GM23338 (cell line): Measurements from ENCODE around the gene MARK3. TPM values are rescaled to one million over a fixed set of nuclear protein-coding genes. Genes with fewer than 3 reads are reported as not detected.

Experiments
- ATAC-seq: fragments of 200-7000 bp; cut with Tn5 transposase; 3 replicates; pipeline ENCODE4 v1.9.1; 2020
- DNase-seq: peaks from one replicate; pipeline ENCODE4 v3.0.0-alpha.2; 2015; ENCODE audit warnings: low spot score
- H2AFZ ChIP-seq: fragments of 200-600 bp; sonication (generic); 2 replicates; pipeline ENCODE4 v1.8.0; 2016; ENCODE audit warnings: antibody characterized with exemption, mild to moderate bottlenecking, moderate library complexity
- H3F3A ChIP-seq: fragments of 200-600 bp; sonication (generic); replicated peaks from 2 replicates; pipeline ENCODE4 v1.8.0; 2017; ENCODE audit warnings: antibody characterized with exemption, mixed run types, low read depth
- H3K27ac ChIP-seq: fragments of 200-600 bp; sonication (generic); 2 replicates; pipeline ENCODE4 v1.6.1; 2016; ENCODE audit warnings: low read depth
- H3K27me3 ChIP-seq: fragments of 200-600 bp; sonication (generic); 2 replicates; pipeline ENCODE4 v1.8.0; 2016; ENCODE audit warnings: mild to moderate bottlenecking, mixed run types, moderate library complexity; ENCODE audit not compliant: insufficient read depth
- H3K36me3 ChIP-seq: fragments of 200-600 bp; sonication (generic); 2 replicates; pipeline ENCODE4 v1.8.0; 2016; ENCODE audit warnings: mild to moderate bottlenecking; ENCODE audit not compliant: insufficient read depth
- H3K4me1 ChIP-seq: fragments of 200-600 bp; sonication (generic); 2 replicates; pipeline ENCODE4 v1.8.0; 2016; ENCODE audit warnings: mild to moderate bottlenecking, moderate library complexity; ENCODE audit not compliant: insufficient read depth
- H3K4me2 ChIP-seq: fragments of 200-600 bp; sonication (generic); 2 replicates; pipeline ENCODE4 v1.7.1; 2017; ENCODE audit warnings: mixed run types
- H3K4me3 ChIP-seq: fragments of 200-600 bp; sonication (generic); 2 replicates; pipeline ENCODE4 v1.6.1; 2016; ENCODE audit warnings: mixed run types
- H3K79me2 ChIP-seq: fragments of 200-600 bp; sonication (generic); replicated peaks from 2 replicates; pipeline ENCODE4 v1.8.0; 2017; ENCODE audit warnings: mild to moderate bottlenecking; ENCODE audit not compliant: insufficient read depth
- H3K9me2 ChIP-seq: fragments of 200-600 bp; sonication (generic); 2 replicates; pipeline ENCODE4 v1.8.0; 2017; ENCODE audit not compliant: insufficient read depth
- H4K20me1 ChIP-seq: fragments of 200-600 bp; sonication (generic); replicated peaks from 2 replicates; pipeline ENCODE4 v1.8.0; 2017; ENCODE audit warnings: mild to moderate bottlenecking; ENCODE audit not compliant: insufficient read depth
- H3K27ac Mint-ChIP-seq: 2 replicates; pipeline ENCODE4 v1.8.0; 2020; ENCODE audit warnings: inconsistent platforms, mild to moderate bottlenecking, moderate library complexity, mixed read lengths
- H3K27me3 Mint-ChIP-seq: 3 replicates; pipeline ENCODE4 v1.8.0; 2022; ENCODE audit warnings: low read depth, mild to moderate bottlenecking, moderate library complexity, mixed read lengths, inconsistent platforms; ENCODE audit not compliant: insufficient read depth, poor library complexity
- H3K36me3 Mint-ChIP-seq: 3 replicates; pipeline ENCODE4 v1.8.0; 2021; ENCODE audit warnings: low read depth, mild to moderate bottlenecking, inconsistent platforms, moderate library complexity, mixed read lengths
- H3K4me1 Mint-ChIP-seq: 3 replicates; pipeline ENCODE4 v1.8.0; 2020; ENCODE audit warnings: mild to moderate bottlenecking, inconsistent platforms, mixed read lengths
- H3K4me3 Mint-ChIP-seq: 3 replicates; pipeline ENCODE4 v1.8.0; 2021; ENCODE audit warnings: moderate library complexity, mild to moderate bottlenecking, inconsistent platforms, mixed read lengths
- H3K9me3 Mint-ChIP-seq: 3 replicates; pipeline ENCODE4 v1.8.0; 2020; ENCODE audit warnings: moderate library complexity, mild to moderate bottlenecking, inconsistent platforms, mixed read lengths
- CREB1 ChIP-seq: fragments of 250-450 bp; sonication (Bioruptor Pico); IDR thresholded peaks from 2 replicates; pipeline ENCODE4 v1.5.0; 2020; ENCODE audit warnings: low read depth, mild to moderate bottlenecking, moderate library complexity
- CTCF ChIP-seq, 2 experiments: fragments of 200-600 bp in 1 of 2; sonication (generic) in 1 of 2; conservative IDR thresholded peaks; 2 replicates each; pipeline versions ENCODE4 v1.5.1 to v1.6.1; 2016 to 2017; ENCODE audit warnings: antibody characterized with exemption in 2 of 2, low read depth in 2 of 2, mild to moderate bottlenecking in 2 of 2, moderate library complexity in 1 of 2
- ETS1 ChIP-seq: IDR thresholded peaks from 2 replicates; pipeline ENCODE4 v1.6.1; 2016; ENCODE audit warnings: antibody characterized with exemption
- EZH2 ChIP-seq: fragments of 200-600 bp; sonication (generic); IDR thresholded peaks from one replicate; pipeline ENCODE4 v1.8.0; 2017; ENCODE audit warnings: antibody characterized with exemption, mild to moderate bottlenecking, low read depth; ENCODE audit not compliant: unreplicated experiment
- EZH2phosphoT487 ChIP-seq: fragments of 200-600 bp; sonication (generic); IDR thresholded peaks from one replicate; pipeline ENCODE4 v1.8.1; 2018; ENCODE audit warnings: antibody characterized with exemption; ENCODE audit not compliant: unreplicated experiment
- JUNB ChIP-seq: IDR thresholded peaks from one replicate; pipeline ENCODE4 v1.6.1; 2016; ENCODE audit warnings: antibody characterized with exemption; ENCODE audit not compliant: unreplicated experiment
- NANOG ChIP-seq: IDR thresholded peaks from 2 replicates; pipeline ENCODE4 v1.6.1; 2016; ENCODE audit warnings: antibody characterized with exemption, borderline replicate concordance
- POLR2AphosphoS5 ChIP-seq: IDR thresholded peaks from 2 replicates; pipeline ENCODE4 v1.6.1; 2016; ENCODE audit warnings: antibody characterized with exemption, low read depth
- REST ChIP-seq: IDR thresholded peaks from one replicate; pipeline ENCODE4 v1.6.1; 2018; ENCODE audit warnings: antibody characterized with exemption; ENCODE audit not compliant: unreplicated experiment
- STAT1 ChIP-seq: IDR thresholded peaks from one replicate; pipeline ENCODE4 v1.6.1; 2016; ENCODE audit warnings: antibody characterized with exemption; ENCODE audit not compliant: unreplicated experiment
- ZNF114 ChIP-seq: fragments of 250-450 bp; sonication (Bioruptor Pico); IDR thresholded peaks from 2 replicates; pipeline ENCODE4 v1.5.0; 2020; ENCODE audit warnings: mild to moderate bottlenecking, moderate library complexity
- ZNF331 ChIP-seq: fragments of 250-450 bp; sonication (Bioruptor Pico); IDR thresholded peaks from 2 replicates; pipeline ENCODE4 v1.5.0; 2020; ENCODE audit warnings: low read depth, mild to moderate bottlenecking, moderate library complexity
- ZNF462 ChIP-seq: fragments of 250-450 bp; sonication (Bioruptor Pico); IDR thresholded peaks from 2 replicates; pipeline ENCODE4 v1.5.0; 2020; ENCODE audit warnings: mild to moderate bottlenecking, moderate library complexity
- polyA plus RNA-seq: library from polyadenylated mRNA; unstranded; fragments of >200 nt; fragmentation: Nextera tagmentation; extraction: Ambion mirVana; gene quantifications from 2 replicates; pipeline ENCODE4 v1.2.1, GENCODE V29; 2016
- total RNA-seq: library from RNA; depleted of rRNA; stranded (reverse); fragments of >200 nt; shearing (Covaris generic); gene quantifications from 2 replicates; pipeline ENCODE4 v1.2.3, GENCODE V29; 2014

MARK3 gene
- total and polyA plus RNA-seq, 2 experiments from 2014 or later: 45.9 to 69.7 TPM

- Histone ChIP-seq H3K36me3 (no peaks in the 10 kb centered on the region), H3K9me2 (no peaks in the 10 kb centered on the region), H4K20me1 (peaks cover 10% of the 10 kb centered on the region), H3K27ac (no peak overlapping the region), H3K4me1 (peaks cover 8% of the 10 kb centered on the region), H3K27me3 (peaks cover 22% of the 10 kb centered on the region), H3F3A (peaks cover 9% of the 10 kb centered on the region; the same call in 1 of the 2 replicates), H2AFZ (no peak overlapping the region), H3K4me3 (no peak overlapping the region), H3K79me2 (peaks cover 22% of the 10 kb centered on the region), H3K4me2 (no peak overlapping the region)
- Mint-ChIP-seq H3K9me3 (peaks cover 4% of the 10 kb centered on the region; the same call in 2 of the 3 replicates), H3K27me3 (peaks cover 34% of the 10 kb centered on the region), H3K27ac (no peak overlapping the region), H3K4me1 (peaks cover 24% of the 10 kb centered on the region), H3K4me3 (no peak overlapping the region; the same call in 2 of the 3 replicates), H3K36me3 (peaks cover 4% of the 10 kb centered on the region; the same call in 1 of the 3 replicates)
- TF ChIP-seq EZH2phosphoT487: no peak
- TF ChIP-seq CREB1 (CRISPR knock-in tag): no peak
- TF ChIP-seq STAT1: no peak
- no peak for TF ChIP-seq ZNF462 (CRISPR knock-in tag)
- no peak for TF ChIP-seq NANOG
- no peak for TF ChIP-seq EZH2
- TF ChIP-seq POLR2AphosphoS5: no peak
- no peak for TF ChIP-seq CTCF (conservative IDR thresholded peaks at IDR 0.05; ENCODE audit: low read depth in 2 of 2)
- no peak for TF ChIP-seq ZNF114 (CRISPR knock-in tag)
- no peak for TF ChIP-seq ZNF331
- TF ChIP-seq JUNB: no peak
- no peak for TF ChIP-seq ETS1
- no peak for TF ChIP-seq REST
- no peak for DNase-seq
- no peak for ATAC-seq
Observed at GRCh38 chr14:103526914-103527248, 141.7 kb downstream of the MARK3 start.
